HuH-7.5 (cell line): Measurements from ENCODE around the gene PTPRO.

Source experiments
- DNase-seq: peaks from one replicate; pipeline ENCODE4 v3.0.0; 2011; ENCODE audit warnings: low spot score

PTPRO gene

GRCh38 chr12:15446807-15447206, 124.5 kb downstream of the PTPRO start:
- no peak for DNase-seq

- no peak for DNase-seq
Measured at GRCh38 chr12:15453613-15454012, 131.3 kb downstream of the PTPRO start.

- no peak for DNase-seq
Measured at GRCh38 chr12:15458008-15458407, 135.7 kb downstream of the PTPRO start.

GRCh38 chr12:15468911-15469310, 146.6 kb downstream of the PTPRO start:
- DNase-seq, result no peak

GRCh38 chr12:15469356-15469755, 147.0 kb downstream of the PTPRO start:
- no peak for DNase-seq

- no peak for DNase-seq
Measured at GRCh38 chr12:15472036-15472435, 149.7 kb downstream of the PTPRO start.

GRCh38 chr12:15474766-15475165, 152.5 kb downstream of the PTPRO start:
- no peak for DNase-seq

- no peak for DNase-seq
Measured at GRCh38 chr12:15477761-15478160, 155.5 kb downstream of the PTPRO start.

GRCh38 chr12:15481846-15482245, 159.5 kb downstream of the PTPRO start:
- DNase-seq, result no peak

GRCh38 chr12:15485466-15485865, 163.2 kb downstream of the PTPRO start:
- no peak for DNase-seq

GRCh38 chr12:15486859-15487258, 164.6 kb downstream of the PTPRO start:
- DNase-seq, result no peak

GRCh38 chr12:15488481-15488880, 166.2 kb downstream of the PTPRO start:
- no peak for DNase-seq

- DNase-seq, result no peak
Measured at GRCh38 chr12:15494329-15495046, 172.2 kb downstream of the PTPRO start.

- no peak for DNase-seq
Measured at GRCh38 chr12:15495746-15496145, 173.4 kb downstream of the PTPRO start.

- DNase-seq, result no peak
Measured at GRCh38 chr12:15496738-15497137, 174.4 kb downstream of the PTPRO start.

- DNase-seq, result no peak
Measured at GRCh38 chr12:15497671-15498292, 175.5 kb downstream of the PTPRO start.

GRCh38 chr12:15502211-15502610, 179.9 kb downstream of the PTPRO start:
- DNase-seq, result no peak

GRCh38 chr12:15505616-15506015, 183.3 kb downstream of the PTPRO start:
- DNase-seq, result no peak

GRCh38 chr12:15515010-15515409, 192.7 kb downstream of the PTPRO start:
- DNase-seq, result no peak

GRCh38 chr12:15520083-15520482, 197.8 kb downstream of the PTPRO start:
- no peak for DNase-seq

- no peak for DNase-seq
Measured at GRCh38 chr12:15520844-15521243, 198.5 kb downstream of the PTPRO start.

GRCh38 chr12:15522574-15523187, 200.4 kb downstream of the PTPRO start:
- no peak for DNase-seq

- no peak for DNase-seq
Measured at GRCh38 chr12:15525441-15525840, 203.1 kb downstream of the PTPRO start.
